ENCODE results near the gene CAV2.

Gene CAV2

GRCh38 chr7:116524609-116525297, 25.2 kb downstream of the CAV2 start, which contains the start of gene CAV1:
TSS of gene CAV1 (plus strand) at chr7:116525036. CDS start at chr7:116525063, 27 bp downstream.
- DNase-seq (ENCODE audit: low read depth in 2 of 2), result no peak

- DNase-seq (ENCODE audit: low read depth in 2 of 2), result no peak
These were observed 25.9 kb downstream of the CAV2 start for GRCh38 chr7:116525298-116525912.

GRCh38 chr7:116525913-116526861, 26.6 kb downstream of the CAV2 start:
- peak in 1 of 2 donors; percentile 24 for DNase-seq (ENCODE audit: low read depth in 2 of 2)

- DNase-seq (ENCODE audit: low read depth in 2 of 2), result no peak
These were observed 27.4 kb downstream of the CAV2 start for GRCh38 chr7:116526897-116527296.

GRCh38 chr7:116527521-116527920, 28.0 kb downstream of the CAV2 start:
- no peak for DNase-seq (ENCODE audit: low read depth in 2 of 2)

GRCh38 chr7:116528008-116528789, 28.7 kb downstream of the CAV2 start:
- no peak for DNase-seq (ENCODE audit: low read depth in 2 of 2)

GRCh38 chr7:116529250-116529649, 29.7 kb downstream of the CAV2 start:
- DNase-seq (ENCODE audit: low read depth in 2 of 2), result no peak

- DNase-seq (ENCODE audit: low read depth in 2 of 2), result no peak
These were observed 30.7 kb downstream of the CAV2 start for GRCh38 chr7:116530107-116530820.

- no peak for DNase-seq (ENCODE audit: low read depth in 2 of 2)
These were observed 32.7 kb downstream of the CAV2 start for GRCh38 chr7:116532102-116532688.

GRCh38 chr7:116534790-116535189, 35.3 kb downstream of the CAV2 start:
- DNase-seq (ENCODE audit: low read depth in 2 of 2), result no peak

GRCh38 chr7:116535416-116535815, 35.9 kb downstream of the CAV2 start:
- no peak for DNase-seq (ENCODE audit: low read depth in 2 of 2)

- no peak for DNase-seq (ENCODE audit: low read depth in 2 of 2)
These were observed 38.6 kb downstream of the CAV2 start for GRCh38 chr7:116538138-116538537.

GRCh38 chr7:116539879-116540278, 40.3 kb downstream of the CAV2 start:
- DNase-seq (ENCODE audit: low read depth in 2 of 2), result no peak

- no peak for DNase-seq (ENCODE audit: low read depth in 2 of 2)
These were observed 41.2 kb downstream of the CAV2 start for GRCh38 chr7:116540743-116541142.

GRCh38 chr7:116541951-116542350, 42.4 kb downstream of the CAV2 start:
- DNase-seq (ENCODE audit: low read depth in 2 of 2), result no peak

- DNase-seq (ENCODE audit: low read depth in 2 of 2), result no peak
These were observed 43.1 kb downstream of the CAV2 start for GRCh38 chr7:116542618-116543017.

- DNase-seq (ENCODE audit: low read depth in 2 of 2), result no peak
These were observed 44.1 kb downstream of the CAV2 start for GRCh38 chr7:116543664-116544063.

GRCh38 chr7:116544487-116544886, 44.9 kb downstream of the CAV2 start:
- DNase-seq (ENCODE audit: low read depth in 2 of 2), result no peak

- DNase-seq (ENCODE audit: low read depth in 2 of 2), result no peak
These were observed 46.0 kb downstream of the CAV2 start for GRCh38 chr7:116545411-116545993.

GRCh38 chr7:116546054-116546453, 46.5 kb downstream of the CAV2 start:
- DNase-seq (ENCODE audit: low read depth in 2 of 2), result no peak
